Measurements from ENCODE around the gene SHROOM3.

The SHROOM3 gene

DNA sequence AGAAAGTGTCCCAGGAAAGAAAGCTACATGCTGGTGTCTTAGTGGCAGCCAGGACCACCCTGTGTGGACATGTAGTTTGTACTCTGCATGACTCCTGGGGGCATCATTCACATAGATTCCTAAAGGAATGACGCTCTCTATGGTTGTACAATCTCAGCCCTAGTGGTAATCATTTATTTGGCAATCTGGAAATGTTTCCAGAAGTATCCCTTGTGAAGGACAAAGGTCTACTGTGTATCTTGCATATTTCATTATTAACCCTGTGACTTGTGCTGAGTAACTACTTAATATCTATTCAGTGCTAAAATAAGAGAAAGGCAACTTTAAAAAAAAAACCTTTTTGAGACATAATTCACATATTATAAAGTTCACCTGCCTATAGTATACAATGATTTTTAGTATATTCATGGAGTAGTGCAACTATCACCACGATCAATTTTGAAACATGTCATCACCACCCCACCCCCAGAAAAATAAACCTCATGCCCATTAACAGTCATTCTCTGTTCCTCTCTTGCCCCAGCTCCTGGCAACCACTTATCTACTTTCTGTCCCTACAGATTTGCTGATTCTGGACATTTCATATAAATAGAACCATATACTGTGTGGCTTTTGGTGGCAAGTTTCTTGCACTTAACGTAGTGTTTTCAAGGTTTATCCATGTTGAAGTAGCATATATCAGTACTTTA lies 51.7 kb downstream of the SHROOM3 start:
- H3K36me3 ChIP-seq (ENCODE audit: control insufficient read depth, insufficient read depth, low read length), result no peaks in the 10 kb centered on the region
- peaks cover 19% of the 10 kb centered on the region for H3K4me1 ChIP-seq (ENCODE audit: control insufficient read depth, insufficient read depth, low read length)
- no peak overlapping the region for H3K9ac ChIP-seq (ENCODE audit: low read length)
- no peaks in the 10 kb centered on the region for H3K27me3 ChIP-seq (ENCODE audit: control insufficient read depth, insufficient read depth, low read length)
- H3K9me3 ChIP-seq (ENCODE audit: control insufficient read depth, low read length), result no peaks in the 10 kb centered on the region
- no peak overlapping the region for H3K4me3 ChIP-seq (ENCODE audit: low read length)

DNA sequence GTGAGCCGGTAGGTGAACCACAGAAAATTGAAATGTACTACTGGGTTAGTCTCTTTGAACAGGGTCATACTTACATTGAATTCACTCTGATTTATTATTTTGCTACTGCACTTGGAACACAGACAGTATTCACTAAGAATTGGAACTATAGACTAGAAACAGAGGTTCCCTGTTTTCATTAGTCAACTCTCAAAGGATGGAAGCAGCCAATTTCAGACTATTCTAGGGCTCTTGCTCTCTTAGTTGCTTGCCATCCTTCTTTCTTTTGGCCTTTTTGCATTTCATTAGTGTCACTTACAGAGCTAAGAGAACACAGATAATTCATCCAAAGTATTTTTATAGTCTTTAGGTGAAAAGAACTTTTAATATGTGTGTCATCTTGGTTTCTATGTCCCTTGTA lies 52.6 kb downstream of the SHROOM3 start:
- Histone ChIP-seq H3K4me3 (ENCODE audit: low read length) (no peak overlapping the region), H3K36me3 (ENCODE audit: control insufficient read depth, insufficient read depth, low read length) (no peaks in the 10 kb centered on the region), H3K27me3 (ENCODE audit: control insufficient read depth, insufficient read depth, low read length) (no peaks in the 10 kb centered on the region), H3K9ac (ENCODE audit: low read length) (no peak overlapping the region), H3K4me1 (ENCODE audit: control insufficient read depth, insufficient read depth, low read length) (peaks cover 19% of the 10 kb centered on the region), H3K9me3 (ENCODE audit: control insufficient read depth, low read length) (no peaks in the 10 kb centered on the region)

DNA sequence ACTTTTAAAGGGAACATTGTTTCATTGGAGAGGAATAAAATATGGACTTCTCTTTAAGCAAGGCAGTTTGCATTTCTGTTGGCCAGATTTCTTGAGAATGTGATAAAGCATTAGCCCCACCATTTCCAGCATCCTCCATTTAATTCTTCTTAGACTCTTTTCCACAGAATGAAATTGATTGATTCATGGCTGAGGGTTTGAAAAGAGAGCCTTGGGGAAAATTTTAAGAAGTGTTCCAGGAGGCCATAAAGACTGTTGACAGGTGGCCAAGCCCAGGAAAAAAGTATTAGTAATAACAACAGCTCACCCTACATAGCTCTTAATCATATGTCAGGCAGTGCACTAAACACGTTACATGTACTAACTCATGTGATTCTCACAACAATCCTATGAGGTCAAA lies 53.4 kb downstream of the SHROOM3 start:
- Histone ChIP-seq H3K4me1 (ENCODE audit: control insufficient read depth, insufficient read depth, low read length) (peaks cover 19% of the 10 kb centered on the region), H3K9me3 (ENCODE audit: control insufficient read depth, low read length) (no peaks in the 10 kb centered on the region), H3K36me3 (ENCODE audit: control insufficient read depth, insufficient read depth, low read length) (no peaks in the 10 kb centered on the region), H3K4me3 (ENCODE audit: low read length) (no peak overlapping the region), H3K9ac (ENCODE audit: low read length) (no peak overlapping the region), H3K27me3 (ENCODE audit: control insufficient read depth, insufficient read depth, low read length) (no peaks in the 10 kb centered on the region)

DNA sequence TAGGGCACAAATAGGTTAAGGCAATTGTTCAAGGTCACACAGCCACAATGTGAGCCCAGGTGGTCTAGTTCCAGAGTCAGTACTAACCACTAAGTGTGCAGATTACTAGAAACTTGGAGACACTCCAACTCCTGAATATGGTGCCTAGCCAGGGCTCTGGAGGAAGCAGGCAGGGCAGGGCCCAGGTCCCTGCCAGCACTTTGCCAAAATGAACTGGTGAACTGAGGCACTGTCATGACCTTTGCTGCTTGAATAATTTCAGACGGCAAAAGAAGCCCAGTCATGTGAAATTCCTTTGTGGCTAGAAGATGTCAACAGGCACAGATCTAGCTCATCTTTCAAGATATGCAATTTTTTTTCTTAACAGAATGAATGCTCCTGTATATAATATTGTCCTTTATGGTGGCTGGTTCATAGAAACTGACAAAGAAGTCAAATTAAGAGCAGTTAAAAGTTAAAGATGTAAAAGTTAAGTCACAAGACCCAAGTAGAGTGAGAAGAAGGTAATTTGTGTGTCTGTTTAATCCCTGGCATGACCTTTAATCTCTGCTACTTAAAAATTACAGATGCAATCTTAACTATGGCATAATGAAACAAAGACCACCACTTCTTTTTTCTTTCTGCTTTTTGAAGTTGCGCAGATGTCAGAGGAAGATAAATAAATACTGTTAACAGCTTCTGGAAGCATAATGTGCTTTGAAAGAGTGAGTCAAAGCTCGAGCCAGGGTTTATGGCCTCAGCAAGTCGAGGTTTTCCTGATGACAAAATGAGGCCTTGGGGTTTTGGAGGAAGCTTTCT lies 54.1 kb downstream of the SHROOM3 start:
- no peaks in the 10 kb centered on the region for H3K9me3 ChIP-seq (ENCODE audit: control insufficient read depth, low read length)
- no peaks in the 10 kb centered on the region for H3K36me3 ChIP-seq (ENCODE audit: control insufficient read depth, insufficient read depth, low read length)
- H3K9ac ChIP-seq (ENCODE audit: low read length), result no peak overlapping the region
- peaks cover 19% of the 10 kb centered on the region for H3K4me1 ChIP-seq (ENCODE audit: control insufficient read depth, insufficient read depth, low read length)
- H3K27me3 ChIP-seq (ENCODE audit: control insufficient read depth, insufficient read depth, low read length), result no peaks in the 10 kb centered on the region
- no peak overlapping the region for H3K4me3 ChIP-seq (ENCODE audit: low read length)

DNA sequence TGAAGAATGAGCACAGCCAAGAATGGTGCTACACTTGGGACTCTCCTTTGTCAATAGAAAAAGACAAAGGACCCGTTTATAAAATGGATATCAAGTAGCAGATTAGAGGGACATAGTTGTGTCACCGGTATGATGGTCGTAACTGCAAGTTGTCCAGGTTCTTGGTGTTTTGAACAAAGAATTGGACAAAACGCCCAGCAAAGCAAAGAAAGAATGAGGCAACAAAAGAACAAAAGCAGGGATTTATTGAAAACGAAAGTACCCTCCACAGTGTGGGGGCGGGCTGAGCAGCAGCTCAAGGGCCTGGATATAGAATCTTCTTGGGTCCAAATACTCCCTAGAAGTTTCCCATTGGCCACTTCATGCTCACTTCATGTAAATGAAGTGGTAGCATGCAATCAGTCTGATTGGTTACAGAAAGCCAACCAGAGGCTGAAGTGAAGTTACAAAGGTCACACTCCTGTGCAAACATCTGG lies 54.7 kb downstream of the SHROOM3 start:
- Histone ChIP-seq H3K36me3 (ENCODE audit: control insufficient read depth, insufficient read depth, low read length) (no peaks in the 10 kb centered on the region), H3K27me3 (ENCODE audit: control insufficient read depth, insufficient read depth, low read length) (no peaks in the 10 kb centered on the region), H3K9me3 (ENCODE audit: control insufficient read depth, low read length) (no peaks in the 10 kb centered on the region), H3K4me3 (ENCODE audit: low read length) (no peak overlapping the region), H3K4me1 (ENCODE audit: control insufficient read depth, insufficient read depth, low read length) (peaks cover 15% of the 10 kb centered on the region), H3K9ac (ENCODE audit: low read length) (no peak overlapping the region)

DNA sequence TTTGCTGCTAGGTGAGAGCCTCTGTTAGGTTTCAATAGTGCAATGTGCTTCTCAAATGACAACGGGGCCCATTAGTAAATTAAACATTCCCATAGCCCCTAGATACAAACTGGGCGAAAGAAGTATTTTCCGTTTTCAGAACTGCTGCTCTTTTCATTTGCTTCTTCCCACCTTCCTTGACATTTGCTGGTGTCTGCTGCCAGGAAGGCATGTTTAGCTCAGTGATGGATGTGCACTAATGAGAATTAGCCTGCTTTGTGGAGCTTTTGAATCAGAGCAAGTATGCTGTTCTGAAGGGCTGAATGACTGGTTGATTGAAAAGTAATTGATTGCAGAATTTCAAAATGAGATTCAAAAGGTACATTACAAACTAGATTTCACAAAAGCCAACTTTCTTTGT lies 57.0 kb downstream of the SHROOM3 start:
- H3K9ac ChIP-seq (ENCODE audit: low read length), result no peak overlapping the region
- no peaks in the 10 kb centered on the region for H3K27me3 ChIP-seq (ENCODE audit: control insufficient read depth, insufficient read depth, low read length)
- no peaks in the 10 kb centered on the region for H3K9me3 ChIP-seq (ENCODE audit: control insufficient read depth, low read length)
- H3K4me1 ChIP-seq (ENCODE audit: control insufficient read depth, insufficient read depth, low read length), result peaks cover 10% of the 10 kb centered on the region
- H3K36me3 ChIP-seq (ENCODE audit: control insufficient read depth, insufficient read depth, low read length), result no peaks in the 10 kb centered on the region
- H3K4me3 ChIP-seq (ENCODE audit: low read length), result no peak overlapping the region

DNA sequence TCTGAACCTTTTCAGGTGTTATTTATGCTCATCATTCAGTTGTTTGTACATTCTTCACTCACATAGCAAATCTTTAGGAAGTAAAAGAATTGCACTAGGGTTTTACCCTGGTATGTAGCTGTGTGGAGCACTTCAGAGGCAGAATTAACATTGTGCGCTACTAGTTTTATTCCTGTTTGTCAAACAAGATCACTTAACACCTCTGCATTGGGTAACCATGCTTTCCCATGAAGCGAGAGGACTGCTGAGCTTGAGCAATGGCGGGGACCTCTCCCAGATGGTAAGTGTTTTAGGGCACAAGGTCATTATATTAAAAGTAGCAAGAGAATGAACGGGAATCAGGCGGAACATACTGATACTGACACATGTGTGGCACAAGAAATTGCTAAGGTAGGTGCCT lies 59.2 kb downstream of the SHROOM3 start:
- no peaks in the 10 kb centered on the region for H3K27me3 ChIP-seq (ENCODE audit: control insufficient read depth, insufficient read depth, low read length)
- no peak overlapping the region for H3K4me3 ChIP-seq (ENCODE audit: low read length)
- H3K9ac ChIP-seq (ENCODE audit: low read length), result no peak overlapping the region
- peaks cover 17% of the 10 kb centered on the region for H3K4me1 ChIP-seq (ENCODE audit: control insufficient read depth, insufficient read depth, low read length)
- no peaks in the 10 kb centered on the region for H3K9me3 ChIP-seq (ENCODE audit: control insufficient read depth, low read length)
- H3K36me3 ChIP-seq (ENCODE audit: control insufficient read depth, insufficient read depth, low read length), result no peaks in the 10 kb centered on the region

DNA sequence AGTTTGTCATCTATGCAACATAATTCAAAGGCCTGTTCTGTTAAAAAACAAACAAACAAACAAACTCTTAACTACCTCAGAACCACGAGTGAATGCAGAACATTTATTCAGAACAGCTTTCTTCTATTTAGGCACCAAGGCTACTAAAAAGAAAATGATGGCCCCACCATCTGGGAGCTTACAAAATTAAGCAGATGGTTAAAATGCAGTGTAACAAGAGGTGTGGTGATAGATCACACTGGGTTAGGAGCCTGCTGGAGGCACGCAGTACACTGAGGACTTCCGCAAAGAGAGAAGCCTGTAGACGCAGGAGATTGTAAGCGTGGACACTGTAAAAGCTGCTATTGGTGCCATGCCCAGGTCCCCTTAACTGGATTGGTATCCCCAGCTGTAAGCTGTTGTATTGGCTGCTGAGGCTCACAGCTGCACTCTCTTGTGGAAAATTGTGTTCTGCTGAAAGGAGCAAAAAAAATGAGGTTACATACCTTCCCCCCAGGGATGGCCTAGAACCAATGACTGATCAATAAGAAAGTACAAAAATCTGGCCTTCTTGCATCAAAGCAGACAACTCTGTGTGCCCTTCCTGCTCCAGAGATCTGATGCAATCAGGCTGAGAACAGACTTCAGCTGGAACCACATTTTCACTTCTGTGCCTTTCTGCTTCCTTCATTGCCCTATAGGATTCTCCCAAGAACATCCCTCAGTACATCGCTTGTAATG lies 60.0 kb downstream of the SHROOM3 start:
- Histone ChIP-seq H3K36me3 (ENCODE audit: control insufficient read depth, insufficient read depth, low read length) (no peaks in the 10 kb centered on the region), H3K4me3 (ENCODE audit: low read length) (no peak overlapping the region), H3K9ac (ENCODE audit: low read length) (no peak overlapping the region), H3K4me1 (ENCODE audit: control insufficient read depth, insufficient read depth, low read length) (peaks cover 17% of the 10 kb centered on the region), H3K27me3 (ENCODE audit: control insufficient read depth, insufficient read depth, low read length) (no peaks in the 10 kb centered on the region), H3K9me3 (ENCODE audit: control insufficient read depth, low read length) (no peaks in the 10 kb centered on the region)

DNA sequence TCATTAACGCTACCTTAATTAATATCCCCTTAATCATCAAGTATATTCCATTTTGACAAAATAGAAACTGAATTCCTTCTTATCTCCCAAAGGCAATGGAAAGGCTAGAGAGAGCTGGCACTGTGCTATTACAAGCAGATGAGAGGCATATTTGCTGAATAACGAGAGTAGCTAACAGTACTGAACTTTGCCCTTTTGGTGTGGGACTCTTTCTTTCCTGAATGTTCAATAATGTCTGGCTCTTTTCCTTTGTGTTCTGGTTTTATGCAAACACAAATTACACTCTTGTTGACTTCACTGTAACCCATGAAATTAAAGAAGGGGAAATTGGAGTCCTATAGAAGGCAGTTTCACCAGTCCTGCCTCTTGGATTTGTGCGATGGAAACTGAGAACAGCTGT lies 63.5 kb downstream of the SHROOM3 start:
- H3K36me3 ChIP-seq (ENCODE audit: control insufficient read depth, insufficient read depth, low read length), result no peaks in the 10 kb centered on the region
- no peaks in the 10 kb centered on the region for H3K9me3 ChIP-seq (ENCODE audit: control insufficient read depth, low read length)
- H3K4me3 ChIP-seq (ENCODE audit: low read length), result no peak overlapping the region
- no peaks in the 10 kb centered on the region for H3K27me3 ChIP-seq (ENCODE audit: control insufficient read depth, insufficient read depth, low read length)
- H3K9ac ChIP-seq (ENCODE audit: low read length), result no peak overlapping the region
- peaks cover 17% of the 10 kb centered on the region for H3K4me1 ChIP-seq (ENCODE audit: control insufficient read depth, insufficient read depth, low read length)

DNA sequence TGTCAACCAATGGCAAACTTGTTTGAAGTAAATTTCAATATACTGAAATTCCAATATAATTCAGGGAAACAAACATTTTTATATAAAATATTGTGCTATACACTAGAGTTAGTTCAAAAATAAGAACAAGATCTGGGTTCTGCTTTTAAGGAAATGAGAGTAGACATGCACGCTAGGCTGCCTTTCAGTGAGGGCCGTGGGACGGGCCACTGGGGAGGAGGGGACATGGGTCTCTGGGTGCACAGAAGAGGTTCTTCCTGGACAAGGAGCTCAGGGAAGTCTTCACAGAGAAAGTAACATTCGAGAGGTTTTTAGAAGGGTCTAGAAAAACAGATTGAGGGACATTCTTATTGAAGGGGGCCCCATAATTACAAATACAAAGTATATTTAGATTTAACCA lies 64.4 kb downstream of the SHROOM3 start:
- Histone ChIP-seq H3K4me3 (ENCODE audit: low read length) (no peak overlapping the region), H3K4me1 (ENCODE audit: control insufficient read depth, insufficient read depth, low read length) (peaks cover 17% of the 10 kb centered on the region), H3K36me3 (ENCODE audit: control insufficient read depth, insufficient read depth, low read length) (no peaks in the 10 kb centered on the region), H3K9ac (ENCODE audit: low read length) (no peak overlapping the region), H3K27me3 (ENCODE audit: control insufficient read depth, insufficient read depth, low read length) (no peaks in the 10 kb centered on the region), H3K9me3 (ENCODE audit: control insufficient read depth, low read length) (no peaks in the 10 kb centered on the region)

DNA sequence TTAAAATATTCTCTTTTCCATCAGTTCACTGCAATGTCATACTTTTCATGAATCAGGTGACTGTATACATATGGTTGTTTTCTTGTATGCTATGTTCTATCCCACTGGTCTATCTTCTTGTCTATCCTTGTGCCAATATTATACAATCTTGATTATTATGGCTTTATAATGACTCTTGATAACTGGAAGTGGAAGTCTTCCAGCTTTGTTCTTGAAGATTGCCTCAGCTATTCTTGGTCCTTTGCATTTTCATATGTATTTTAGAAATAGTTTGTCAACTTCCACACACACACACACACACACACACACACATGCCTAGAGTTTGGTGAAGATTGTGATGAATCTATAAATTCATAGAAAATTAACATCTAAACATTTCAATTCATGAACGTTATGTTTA lies 67.9 kb downstream of the SHROOM3 start:
- H3K4me1 ChIP-seq (ENCODE audit: control insufficient read depth, insufficient read depth, low read length), result peaks cover 5% of the 10 kb centered on the region
- H3K9ac ChIP-seq (ENCODE audit: low read length), result no peak overlapping the region
- H3K4me3 ChIP-seq (ENCODE audit: low read length), result no peak overlapping the region
- H3K36me3 ChIP-seq (ENCODE audit: control insufficient read depth, insufficient read depth, low read length), result no peaks in the 10 kb centered on the region
- H3K27me3 ChIP-seq (ENCODE audit: control insufficient read depth, insufficient read depth, low read length), result no peaks in the 10 kb centered on the region
- H3K9me3 ChIP-seq (ENCODE audit: control insufficient read depth, low read length), result no peaks in the 10 kb centered on the region
